SJSA1 (cell line): ENCODE data around the gene NCK2. TPM values are rescaled to one million over a fixed set of nuclear protein-coding genes. Genes with fewer than 3 reads are reported as not detected.
"Not testable (repeated sequence)": the region's sequence is repeated elsewhere in the genome, so short reads cannot be mapped to it uniquely, and the experiment has no call there.

Experiments
- DNase-seq, 2 experiments: peaks; one replicate each; pipeline ENCODE4 v3.0.0-alpha.2; 2015 to 2020; ENCODE audit warnings: low spot score in 2 of 2, low read depth in 1 of 2
- H3K27ac ChIP-seq: fragments of 250-450 bp; sonication (Bioruptor Pico); 2 replicates; pipeline ENCODE4 v1.5.1; 2020; ENCODE audit warnings: mild to moderate bottlenecking, moderate library complexity
- H3K27me3 ChIP-seq: fragments of 250-450 bp; sonication (Bioruptor Pico); replicated peaks from 2 replicates; pipeline ENCODE4 v1.5.1; 2020; ENCODE audit warnings: mild to moderate bottlenecking, moderate library complexity
- H3K36me3 ChIP-seq: fragments of 250-450 bp; sonication (Bioruptor Pico); 2 replicates; pipeline ENCODE4 v1.5.1; 2020; ENCODE audit warnings: mild to moderate bottlenecking
- H3K4me1 ChIP-seq: fragments of 250-450 bp; sonication (Bioruptor Pico); replicated peaks from 2 replicates; pipeline ENCODE4 v1.6.1; 2021; ENCODE audit warnings: mild to moderate bottlenecking
- H3K4me3 ChIP-seq: fragments of 250-450 bp; sonication (Bioruptor Pico); 2 replicates; pipeline ENCODE4 v1.5.1; 2020; ENCODE audit warnings: mild to moderate bottlenecking
- H3K9me3 ChIP-seq: fragments of 250-450 bp; sonication (Bioruptor Pico); replicated peaks from 2 replicates; pipeline ENCODE4 v1.5.1; 2020; ENCODE audit warnings: mild to moderate bottlenecking
- total RNA-seq: library from RNA; depleted of rRNA; stranded (reverse); fragments of >200 nt; shearing (Covaris generic); gene quantifications from 2 replicates; pipeline ENCODE4 v1.2.3, GENCODE V29; 2014

Gene NCK2
- total RNA-seq, 1 experiment from 2014 or later, result 47.1 TPM

DNA sequence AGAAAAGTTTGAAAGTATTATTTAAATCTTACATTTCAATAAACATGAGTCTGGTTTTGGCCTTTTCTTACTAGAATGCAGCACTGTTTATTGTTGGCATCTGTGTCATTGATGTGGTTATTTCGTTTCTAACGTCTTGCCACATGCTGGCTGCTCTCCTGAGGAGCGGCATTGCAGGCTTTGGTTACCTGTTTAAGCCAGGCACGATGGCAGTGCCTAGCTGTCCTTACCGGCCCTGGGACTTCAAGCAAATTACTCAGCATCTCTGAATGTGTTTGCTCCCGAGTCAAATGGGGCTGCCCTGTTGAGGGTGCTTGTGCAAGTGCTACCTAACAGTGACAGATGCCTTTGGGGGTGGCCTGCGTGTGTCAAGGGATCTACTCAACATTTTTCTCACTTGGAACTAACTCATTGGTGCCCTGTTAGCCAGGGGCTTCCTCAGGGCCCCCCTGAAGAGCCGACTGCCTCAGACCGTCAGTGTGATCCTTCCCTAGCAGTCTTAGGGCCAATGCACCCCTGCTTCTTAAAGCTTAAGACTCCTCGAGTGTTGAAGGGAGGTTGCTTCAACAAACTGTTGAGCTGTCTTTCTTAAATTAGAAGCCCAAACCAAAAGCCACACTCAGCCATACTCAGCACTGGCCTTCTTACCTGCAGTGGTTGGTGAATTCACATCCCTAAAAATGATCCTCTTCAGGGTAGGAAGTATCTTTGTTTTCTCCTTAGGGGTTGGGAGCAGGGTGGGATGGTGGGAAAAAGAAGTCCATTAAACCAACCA lies 151.5 kb downstream of the NCK2 start:
- H3K9me3 ChIP-seq, result no peaks in the 10 kb centered on the region
- no peaks in the 10 kb centered on the region for H3K4me1 ChIP-seq
- no peak overlapping the region for H3K27ac ChIP-seq
- H3K4me3 ChIP-seq, result no peak overlapping the region
- H3K36me3 ChIP-seq, result peaks cover 15% of the 10 kb centered on the region
- H3K27me3 ChIP-seq, result no peaks in the 10 kb centered on the region
- no peak for DNase-seq

DNA sequence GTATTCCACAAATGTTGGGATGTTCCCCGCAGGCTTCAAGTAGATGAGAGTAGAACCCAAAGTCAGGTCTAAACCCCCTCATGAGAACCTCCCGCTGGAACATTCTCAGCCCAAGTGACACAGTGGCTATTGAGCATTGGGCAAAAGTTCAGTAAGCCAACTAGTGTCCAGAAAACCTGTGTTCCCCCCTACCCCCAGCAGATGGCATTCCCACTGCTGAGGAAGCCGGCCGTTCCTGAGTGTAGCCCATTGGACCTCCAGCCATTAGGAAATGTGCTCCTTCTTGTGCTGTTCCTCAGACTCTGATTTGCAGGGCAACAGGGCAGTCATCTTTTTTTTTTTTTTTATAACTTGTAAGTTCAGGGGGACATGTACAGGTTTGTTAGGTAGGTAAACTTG lies 152.1 kb downstream of the NCK2 start:
- H3K27ac ChIP-seq, result no peak overlapping the region
- peaks cover 15% of the 10 kb centered on the region for H3K36me3 ChIP-seq
- DNase-seq, result no peak
- H3K9me3 ChIP-seq, result no peaks in the 10 kb centered on the region
- H3K27me3 ChIP-seq, result no peaks in the 10 kb centered on the region
- H3K4me3 ChIP-seq, result no peak overlapping the region
- no peaks in the 10 kb centered on the region for H3K4me1 ChIP-seq

DNA sequence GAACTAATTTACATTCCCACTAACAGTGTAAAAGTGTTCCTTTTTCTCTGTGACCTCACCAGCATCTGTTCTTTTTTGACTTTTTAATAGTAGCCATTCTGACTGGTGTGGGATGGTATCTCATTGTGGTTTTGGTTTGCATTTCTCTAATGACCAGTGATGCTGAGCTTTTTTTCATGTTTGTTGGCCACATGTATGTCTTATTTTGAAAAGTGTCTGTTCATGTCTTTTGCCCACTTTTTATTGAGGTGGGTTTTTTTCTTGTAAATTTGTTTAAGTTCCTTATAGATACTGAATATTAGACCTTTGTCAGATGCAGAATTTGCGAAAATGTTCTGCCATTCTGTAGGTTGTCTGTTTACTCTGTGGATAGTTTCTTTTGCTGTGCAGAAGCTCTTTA lies 153.0 kb downstream of the NCK2 start:
- not testable (repeated sequence) for H3K27me3 ChIP-seq

DNA sequence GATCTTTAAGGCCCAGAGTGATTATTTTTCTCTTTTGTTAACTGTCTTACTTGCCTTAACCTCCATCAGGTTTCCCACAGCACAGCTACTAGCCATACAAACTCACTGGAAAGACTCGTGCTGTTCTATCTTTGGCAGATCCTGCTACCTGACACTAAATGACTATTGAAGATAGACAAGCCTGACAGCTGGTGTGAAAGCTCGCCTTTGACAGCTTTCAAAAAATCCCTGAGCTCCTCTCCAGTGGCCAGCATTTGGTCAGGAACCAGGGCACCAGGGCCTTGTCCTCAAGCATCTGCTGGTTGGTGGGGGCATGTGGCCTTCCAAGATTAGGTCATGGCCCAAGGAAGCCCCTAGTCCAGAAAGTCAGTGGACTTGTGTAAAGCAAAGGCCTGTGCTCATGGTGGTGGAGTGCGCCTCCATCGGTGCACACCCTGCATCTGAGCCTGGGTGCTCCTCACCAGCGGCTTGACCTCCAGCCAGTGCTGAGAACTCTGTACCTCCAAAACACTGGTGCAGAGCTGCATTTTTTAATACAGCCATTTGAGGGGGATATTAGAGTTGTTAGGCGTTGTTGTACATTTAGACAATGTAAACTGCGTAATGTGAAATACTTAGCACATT lies 158.5 kb downstream of the NCK2 start:
- Histone ChIP-seq H3K27ac (no peak overlapping the region), H3K36me3 (no peaks in the 10 kb centered on the region), H3K4me1 (no peaks in the 10 kb centered on the region), H3K9me3 (no peaks in the 10 kb centered on the region), H3K27me3 (no peaks in the 10 kb centered on the region), H3K4me3 (no peak overlapping the region)
- no peak for DNase-seq

More for the DNA sequence above, 153.0 kb downstream of the NCK2 start:
- H3K9me3 ChIP-seq, H3K27ac ChIP-seq, H3K4me1 ChIP-seq, DNase-seq, H3K4me3 ChIP-seq: not testable (repeated sequence)
- peaks cover 15% of the 10 kb centered on the region for H3K36me3 ChIP-seq

DNA sequence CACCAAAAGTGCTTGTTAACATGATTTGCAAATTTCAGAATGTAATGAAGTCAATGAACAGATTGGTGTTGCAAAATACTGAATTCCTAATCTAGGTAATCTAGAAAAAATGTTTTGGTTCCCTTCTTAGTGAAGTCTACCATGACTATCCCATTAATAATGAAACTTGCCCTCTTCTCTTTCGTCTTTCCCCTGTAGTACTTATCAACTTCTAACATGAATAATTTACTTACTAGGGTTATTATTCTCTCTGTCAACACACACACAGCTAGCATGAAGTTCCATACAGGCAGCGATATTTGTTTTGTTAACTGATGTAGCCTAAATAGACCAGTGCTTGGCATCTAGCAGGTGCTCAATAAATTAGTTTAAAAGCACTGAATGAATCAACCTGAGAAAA lies 160.2 kb downstream of the NCK2 start:
- H3K27ac ChIP-seq, result no peak overlapping the region
- no peaks in the 10 kb centered on the region for H3K9me3 ChIP-seq
- H3K36me3 ChIP-seq, result no peaks in the 10 kb centered on the region
- H3K4me1 ChIP-seq, result no peaks in the 10 kb centered on the region
- DNase-seq, result no peak
- H3K4me3 ChIP-seq, result no peak overlapping the region
- H3K27me3 ChIP-seq, result no peaks in the 10 kb centered on the region

DNA sequence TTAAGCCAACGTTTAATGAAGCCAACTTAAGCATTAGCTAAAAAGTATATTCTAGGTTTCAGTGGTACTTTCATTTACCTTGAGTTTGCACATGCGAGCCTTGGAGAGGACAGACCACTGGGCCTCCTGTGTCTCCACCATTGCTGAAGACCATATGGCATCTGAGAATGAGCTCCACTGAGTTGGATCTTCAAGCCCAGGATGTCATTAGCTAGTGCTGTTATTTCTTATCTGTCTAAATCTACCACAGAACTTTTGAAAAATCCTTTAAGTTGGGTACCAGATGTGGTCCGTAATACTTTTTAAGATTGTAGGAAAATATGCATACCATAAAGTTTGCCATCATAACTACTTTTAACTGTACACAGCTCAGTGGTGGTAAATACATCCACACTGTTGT lies 161.8 kb downstream of the NCK2 start:
- H3K27me3 ChIP-seq, result no peaks in the 10 kb centered on the region
- H3K36me3 ChIP-seq, result no peaks in the 10 kb centered on the region
- DNase-seq, result no peak
- no peaks in the 10 kb centered on the region for H3K9me3 ChIP-seq
- H3K27ac ChIP-seq, result no peak overlapping the region
- no peaks in the 10 kb centered on the region for H3K4me1 ChIP-seq
- H3K4me3 ChIP-seq, result no peak overlapping the region

DNA sequence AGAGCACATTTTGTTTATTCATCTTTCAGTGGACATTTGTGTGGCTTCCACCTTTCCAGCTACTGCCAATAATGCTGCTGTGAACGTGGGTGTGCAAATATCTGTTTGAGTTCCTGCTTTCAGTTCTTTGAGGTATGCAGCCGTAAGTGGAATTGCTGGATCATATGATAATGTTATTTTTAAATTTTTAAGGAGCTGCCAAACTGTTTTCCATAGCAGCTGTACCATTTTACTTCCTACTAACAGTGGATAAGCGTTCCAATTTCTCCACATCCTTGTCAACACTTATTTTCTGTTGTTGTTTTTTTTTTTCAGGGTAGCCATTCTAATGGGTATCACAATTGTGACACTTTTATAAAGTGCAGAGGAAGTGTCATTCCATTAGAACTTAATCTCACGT lies 162.5 kb downstream of the NCK2 start:
- Histone ChIP-seq H3K27ac (no peak overlapping the region), H3K36me3 (no peaks in the 10 kb centered on the region)
- no peak for DNase-seq

DNA sequence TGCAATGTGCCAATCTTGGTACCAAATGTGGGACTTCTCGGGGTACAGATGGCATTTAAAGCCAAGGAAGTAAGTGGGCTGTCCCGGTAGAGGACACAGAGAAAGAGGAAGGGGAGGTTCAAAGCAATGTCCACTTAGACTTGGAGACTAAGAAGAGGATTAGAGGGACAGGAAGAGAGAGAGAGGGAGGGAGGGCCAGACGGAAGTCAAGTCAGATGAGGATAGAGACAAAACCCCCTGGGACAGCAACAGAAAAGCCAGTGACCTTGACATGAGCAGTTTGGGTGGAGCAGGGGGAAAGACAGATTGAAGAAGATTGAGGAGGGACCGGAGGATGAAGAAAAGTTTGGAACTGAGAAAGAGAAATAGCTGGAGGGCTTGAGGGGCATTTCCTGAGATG lies 164.5 kb downstream of the NCK2 start:
- no peaks in the 10 kb centered on the region for H3K9me3 ChIP-seq
- no peak overlapping the region for H3K27ac ChIP-seq
- no peaks in the 10 kb centered on the region for H3K36me3 ChIP-seq
- H3K4me1 ChIP-seq, result no peaks in the 10 kb centered on the region
- no peak overlapping the region for H3K4me3 ChIP-seq
- no peaks in the 10 kb centered on the region for H3K27me3 ChIP-seq
- no peak for DNase-seq

More for the DNA sequence above, 162.5 kb downstream of the NCK2 start:
- Histone ChIP-seq H3K4me3 (no peak overlapping the region), H3K4me1 (no peaks in the 10 kb centered on the region), H3K27me3 (no peaks in the 10 kb centered on the region), H3K9me3 (no peaks in the 10 kb centered on the region)

DNA sequence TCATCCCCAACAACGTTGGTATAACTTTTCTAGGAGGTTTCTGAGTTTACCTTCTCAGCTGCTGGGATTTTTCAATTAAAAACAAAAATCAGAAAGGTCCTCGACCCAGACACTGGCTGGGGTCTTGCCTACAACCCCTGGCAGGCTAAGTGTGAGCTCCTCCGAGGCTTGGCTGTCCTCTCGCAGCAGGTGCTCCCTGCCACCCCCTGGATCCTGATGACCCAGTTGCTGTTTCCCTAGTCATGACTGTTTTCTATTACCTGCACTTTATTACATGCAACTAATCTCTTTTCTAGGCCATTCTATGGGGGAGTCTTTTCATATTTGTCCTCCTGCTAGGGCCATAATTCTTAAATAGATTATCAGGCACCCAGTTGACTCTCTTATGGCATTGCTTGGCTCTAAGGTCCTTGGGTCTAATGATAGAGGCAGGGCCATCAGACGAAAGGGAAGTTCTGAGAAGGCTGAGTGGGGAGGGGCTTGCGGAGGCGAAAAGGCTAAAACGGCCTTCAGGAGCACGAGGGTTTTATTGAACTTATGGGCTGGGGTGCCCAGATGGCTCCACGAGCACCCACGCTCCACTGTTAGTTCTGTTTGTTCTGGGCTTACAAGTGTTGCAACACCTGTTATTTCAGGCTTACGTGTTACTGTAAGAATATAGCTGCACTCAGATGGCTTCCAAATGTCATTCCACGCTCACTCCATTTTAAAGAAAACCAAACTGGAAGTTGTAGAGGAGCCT lies 166.0 kb downstream of the NCK2 start:
- Histone ChIP-seq H3K4me1 (no peaks in the 10 kb centered on the region), H3K9me3 (no peaks in the 10 kb centered on the region), H3K27ac (no peak overlapping the region), H3K36me3 (no peaks in the 10 kb centered on the region), H3K4me3 (no peak overlapping the region), H3K27me3 (no peaks in the 10 kb centered on the region)
- no peak for DNase-seq

DNA sequence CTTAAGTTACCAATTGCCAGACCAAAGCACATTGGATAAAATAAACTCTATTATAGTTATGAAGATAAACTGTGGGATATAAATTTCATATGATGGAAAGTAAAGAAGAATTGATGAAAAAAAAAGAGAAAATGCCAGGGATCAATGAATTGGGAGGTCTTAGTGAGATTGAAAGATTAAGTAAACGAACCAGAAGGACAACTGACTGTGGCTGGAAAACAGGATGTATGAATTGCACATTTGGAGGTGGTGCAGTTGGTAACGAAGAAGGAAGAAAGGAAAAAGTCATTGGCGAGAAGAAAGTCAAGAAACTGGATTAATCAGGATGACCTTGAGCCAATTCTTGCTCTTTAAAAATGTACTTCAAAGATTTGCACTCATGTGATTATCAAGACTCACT lies 166.7 kb downstream of the NCK2 start:
- no peaks in the 10 kb centered on the region for H3K9me3 ChIP-seq
- no peaks in the 10 kb centered on the region for H3K36me3 ChIP-seq
- no peaks in the 10 kb centered on the region for H3K27me3 ChIP-seq
- no peak overlapping the region for H3K4me3 ChIP-seq
- no peaks in the 10 kb centered on the region for H3K4me1 ChIP-seq
- DNase-seq, result no peak
- no peak overlapping the region for H3K27ac ChIP-seq

DNA sequence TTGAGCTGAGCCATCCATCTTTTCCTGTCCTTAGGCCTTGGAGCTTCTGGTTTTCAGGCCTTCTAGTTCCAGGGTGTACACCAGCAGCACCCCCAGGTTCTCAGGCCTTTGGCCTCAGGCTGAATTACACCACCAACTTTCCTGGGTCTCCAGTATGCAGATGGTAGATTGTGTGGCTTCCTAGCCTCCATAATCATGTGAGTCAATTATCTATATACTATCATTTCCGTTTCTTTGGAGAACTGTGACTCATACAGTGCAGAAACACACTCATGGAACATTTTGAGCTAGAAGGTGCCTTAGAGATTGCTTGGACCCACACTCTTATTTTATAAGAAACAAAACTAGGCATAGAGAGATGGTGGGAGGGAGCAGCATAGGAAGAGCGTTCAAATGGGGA lies 167.4 kb downstream of the NCK2 start:
- H3K9me3 ChIP-seq, result no peaks in the 10 kb centered on the region

DNA sequence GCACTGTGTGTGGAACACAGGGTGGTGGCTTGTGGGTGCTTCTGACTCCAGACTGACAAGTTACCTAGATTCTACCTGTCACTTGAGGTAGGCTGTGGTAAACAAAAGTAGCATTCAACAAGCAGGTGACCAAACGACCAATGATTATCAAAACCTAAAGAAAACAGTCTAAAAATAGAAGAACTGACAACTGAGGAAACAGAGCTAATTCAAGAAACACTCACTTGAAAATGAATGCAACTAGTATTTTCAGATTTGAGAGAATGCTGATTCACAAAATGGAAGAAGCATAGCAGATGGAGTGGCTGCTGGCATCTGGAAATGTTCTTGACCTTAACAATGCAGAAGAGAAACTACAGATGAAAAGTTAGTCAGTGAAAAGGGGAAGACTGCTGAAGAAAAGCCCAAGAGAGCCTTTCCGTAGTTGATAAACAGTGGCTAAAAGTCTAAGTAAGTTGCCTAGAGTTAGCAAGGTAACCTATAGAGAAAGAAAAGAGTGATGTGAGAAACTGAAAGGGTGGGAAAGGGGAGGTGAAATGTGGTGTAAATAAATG lies 170.4 kb downstream of the NCK2 start:
- no peaks in the 10 kb centered on the region for H3K9me3 ChIP-seq
- H3K4me1 ChIP-seq, result no peaks in the 10 kb centered on the region
- no peak for DNase-seq
- no peak overlapping the region for H3K4me3 ChIP-seq
- no peaks in the 10 kb centered on the region for H3K27me3 ChIP-seq
- H3K27ac ChIP-seq, result no peak overlapping the region
- H3K36me3 ChIP-seq, result no peaks in the 10 kb centered on the region

More for the DNA sequence above, 167.4 kb downstream of the NCK2 start:
- Histone ChIP-seq H3K4me1 (no peaks in the 10 kb centered on the region), H3K27ac (no peak overlapping the region), H3K36me3 (no peaks in the 10 kb centered on the region), H3K4me3 (no peak overlapping the region), H3K27me3 (no peaks in the 10 kb centered on the region)
- no peak for DNase-seq

DNA sequence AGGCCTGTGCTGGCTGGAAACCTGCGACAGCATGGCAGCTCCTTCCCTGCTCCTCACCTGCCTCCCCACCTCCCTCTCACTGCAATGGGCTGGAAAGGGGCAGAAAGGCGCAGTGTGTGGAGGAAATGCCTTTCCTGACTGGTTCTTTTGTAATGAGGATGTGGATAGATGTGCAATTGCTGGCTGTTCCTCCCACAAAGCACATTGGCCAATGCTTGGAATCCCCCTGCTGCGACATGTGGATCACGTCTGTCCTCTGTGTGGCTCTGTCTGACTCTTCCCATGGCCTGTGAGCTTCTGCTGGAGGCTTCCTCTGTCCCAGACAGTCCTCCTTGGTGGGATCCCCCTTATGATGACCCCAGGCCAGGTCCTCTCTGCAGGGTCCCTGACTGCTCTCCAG lies 172.5 kb downstream of the NCK2 start:
- peaks cover 1% of the 10 kb centered on the region; the same call in 1 of the 2 replicates for H3K9me3 ChIP-seq
- no peaks in the 10 kb centered on the region for H3K36me3 ChIP-seq
- no peaks in the 10 kb centered on the region for H3K27me3 ChIP-seq
- H3K4me3 ChIP-seq, result no peak overlapping the region
- H3K27ac ChIP-seq, result no peak overlapping the region
- no peaks in the 10 kb centered on the region for H3K4me1 ChIP-seq
- no peak for DNase-seq

DNA sequence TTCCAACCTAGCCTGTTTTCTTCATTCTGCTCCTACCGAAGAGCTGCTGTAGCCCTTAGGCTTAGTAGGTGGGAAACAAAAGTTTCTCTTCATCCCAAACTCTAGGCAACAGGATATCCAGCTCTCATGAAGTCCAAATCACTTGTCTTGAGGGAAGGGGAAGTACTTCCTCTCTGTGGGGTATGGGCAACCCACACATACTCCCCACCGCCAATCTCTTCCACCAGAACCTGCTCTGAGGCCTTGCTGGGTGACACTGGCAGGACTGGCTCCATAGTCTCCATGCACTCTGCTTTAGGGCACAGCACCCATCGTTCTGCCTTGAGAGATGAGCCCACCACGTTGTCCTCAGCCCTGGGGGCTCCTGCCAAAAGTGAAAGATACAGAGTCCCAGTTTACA lies 173.0 kb downstream of the NCK2 start:
- Histone ChIP-seq H3K9me3 (peaks cover 3% of the 10 kb centered on the region; the same call in 1 of the 2 replicates), H3K27me3 (no peaks in the 10 kb centered on the region), H3K27ac (no peak overlapping the region), H3K4me3 (no peak overlapping the region), H3K36me3 (no peaks in the 10 kb centered on the region), H3K4me1 (no peaks in the 10 kb centered on the region)
- no peak for DNase-seq
